NCI-H128 (cell line): Measurements from ENCODE around the gene EPO.

Experiments used
- DNase-seq: peaks from one replicate; lab custom pipeline; 2025; ENCODE audit not compliant: unreplicated experiment; lab: John Stamatoyannopoulos, UW

Gene EPO

DNA sequence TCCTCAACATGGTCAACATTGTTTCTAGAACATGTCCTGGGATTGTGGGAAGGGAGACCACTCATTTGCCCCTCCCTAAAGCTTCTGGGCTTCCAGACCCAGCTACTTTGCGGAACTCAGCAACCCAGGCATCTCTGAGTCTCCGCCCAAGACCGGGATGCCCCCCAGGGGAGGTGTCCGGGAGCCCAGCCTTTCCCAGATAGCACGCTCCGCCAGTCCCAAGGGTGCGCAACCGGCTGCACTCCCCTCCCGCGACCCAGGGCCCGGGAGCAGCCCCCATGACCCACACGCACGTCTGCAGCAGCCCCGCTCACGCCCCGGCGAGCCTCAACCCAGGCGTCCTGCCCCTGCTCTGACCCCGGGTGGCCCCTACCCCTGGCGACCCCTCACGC lies at the start of gene EPO:
EPO (plus strand) TSS at position 190 of the 392 bp plus-strand sequence. CDS start 513 bp downstream, outside the sequence.
- DNase-seq = no peak

- DNase-seq = no peak
These were observed 48.6 kb upstream of the EPO start for GRCh38 chr7:100671353-100672327.

GRCh38 chr7:100673302-100673941 lies 46.8 kb upstream of the EPO start, which contains the start of gene GNB2:
TSS of gene GNB2 (plus strand) at chr7:100673740. CDS start at chr7:100676266, 2,526 bp downstream.
- DNase-seq = peak; percentile 97

DNA sequence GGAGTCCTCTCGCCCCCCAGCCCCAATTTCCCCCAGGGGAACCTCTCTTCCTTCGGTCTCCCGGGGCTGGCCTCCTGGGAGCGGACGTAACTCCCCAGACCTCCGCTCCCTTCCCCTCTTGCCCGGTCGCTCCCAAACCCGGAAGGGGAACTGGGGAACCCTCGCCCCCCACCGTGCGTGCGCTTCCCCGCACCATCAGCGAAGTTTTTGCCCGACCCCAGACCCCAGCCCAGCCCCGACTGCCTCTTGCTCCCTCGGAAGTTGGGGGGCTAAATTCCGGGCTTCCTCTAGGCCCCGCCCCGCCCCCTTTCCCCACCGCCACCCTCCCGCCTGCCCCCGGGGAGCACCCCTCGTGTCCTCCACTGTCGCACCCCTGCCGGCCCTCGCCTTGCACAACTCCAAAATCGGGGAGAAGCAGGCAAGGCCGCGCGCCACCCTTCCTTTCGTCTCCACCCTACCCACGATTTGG lies 46.3 kb upstream of the EPO start:
- DNase-seq = no peak

DNA sequence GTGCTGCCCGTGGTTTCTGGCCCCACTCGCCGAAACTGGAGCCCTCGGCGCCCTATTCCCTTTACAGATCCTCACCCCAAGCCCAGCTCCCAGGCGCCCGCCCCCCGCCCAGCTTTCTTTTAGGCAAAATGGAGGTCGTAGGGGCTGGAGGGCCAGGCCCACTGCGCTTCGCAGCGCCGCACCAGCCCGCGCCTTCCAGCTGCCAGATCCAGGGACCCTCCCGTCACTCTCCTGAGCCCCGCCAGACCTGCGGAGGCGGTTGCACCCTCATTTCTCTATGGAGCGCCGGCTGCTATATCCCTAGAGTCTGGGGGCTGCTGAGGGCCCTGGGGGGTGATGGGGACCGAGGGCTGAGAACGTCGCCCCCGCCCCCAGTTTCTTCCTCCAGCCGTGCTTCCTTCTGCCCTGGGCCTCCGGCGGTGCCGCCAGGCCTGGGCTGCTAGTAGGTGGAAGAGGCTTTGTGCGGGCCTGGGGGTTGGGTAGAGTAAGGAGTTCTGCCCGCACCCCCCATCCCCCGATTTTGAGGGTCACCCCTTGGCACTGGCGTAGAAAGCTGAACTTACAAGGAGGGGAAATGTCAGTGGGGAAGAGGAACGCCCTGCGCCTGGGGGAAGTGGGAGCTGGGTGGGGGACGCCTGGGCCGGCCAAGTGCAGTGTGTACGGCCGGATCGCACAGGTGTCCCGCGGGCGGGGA lies 45.7 kb upstream of the EPO start:
- DNase-seq = no peak

DNA sequence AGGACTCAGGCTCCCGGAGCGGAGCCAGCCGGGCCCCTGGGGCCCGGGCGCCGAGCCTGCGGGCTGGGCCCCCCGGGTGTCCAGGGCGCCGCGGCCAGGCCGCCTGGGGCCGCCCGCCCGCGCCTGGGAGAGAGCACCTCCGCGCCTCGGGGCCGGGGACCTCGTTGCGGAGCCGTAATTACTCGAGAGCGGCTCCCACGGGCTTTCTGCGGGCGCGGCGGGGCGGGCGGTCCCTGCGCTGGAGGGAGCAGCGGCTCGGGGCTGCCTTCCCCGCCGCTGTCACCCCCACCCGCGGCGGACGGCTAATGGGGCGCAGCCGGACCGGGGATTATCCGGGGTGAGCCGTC lies 45.2 kb upstream of the EPO start:
- DNase-seq = no peak

GRCh38 chr7:100675581-100676350 lies 44.5 kb upstream of the EPO start:
- peak; percentile 60 for DNase-seq

- DNase-seq = no peak
These were observed 43.6 kb upstream of the EPO start for GRCh38 chr7:100676501-100677306.

DNA sequence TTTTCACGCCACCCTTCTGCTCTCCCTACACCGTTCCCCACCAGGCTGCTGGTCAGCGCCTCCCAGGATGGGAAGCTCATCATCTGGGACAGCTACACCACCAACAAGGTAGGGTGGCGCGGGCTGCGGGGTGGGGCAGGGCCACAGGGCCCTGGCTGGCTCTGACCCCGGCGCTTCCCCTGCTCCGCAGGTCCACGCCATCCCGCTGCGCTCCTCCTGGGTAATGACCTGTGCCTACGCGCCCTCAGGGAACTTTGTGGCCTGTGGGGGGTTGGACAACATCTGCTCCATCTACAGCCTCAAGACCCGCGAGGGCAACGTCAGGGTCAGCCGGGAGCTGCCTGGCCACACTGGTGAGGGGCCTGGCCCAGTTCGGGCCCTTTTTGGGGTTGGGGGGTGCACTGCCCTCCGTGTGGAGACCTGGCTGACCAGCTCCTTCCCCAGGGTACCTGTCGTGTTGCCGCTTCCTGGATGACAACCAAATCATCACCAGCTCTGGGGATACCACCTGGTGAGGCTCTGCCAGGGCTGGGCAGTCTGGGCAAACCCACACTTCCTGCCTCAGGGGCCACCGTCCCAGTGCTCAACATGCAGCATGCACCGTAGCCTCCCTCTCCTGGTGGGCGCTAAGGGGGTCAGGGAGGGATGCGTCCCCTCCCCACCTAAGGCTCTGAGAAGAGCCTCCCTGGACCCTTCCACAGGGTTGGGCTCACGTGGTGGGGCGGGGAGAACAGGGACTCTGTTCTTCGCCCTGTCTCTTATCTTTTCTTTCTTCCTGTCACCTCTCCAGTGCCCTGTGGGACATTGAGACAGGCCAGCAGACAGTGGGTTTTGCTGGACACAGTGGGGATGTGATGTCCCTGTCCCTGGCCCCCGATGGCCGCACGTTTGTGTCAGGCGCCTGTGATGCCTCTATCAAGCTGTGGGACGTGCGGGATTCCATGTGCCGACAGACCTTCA lies 42.7 kb upstream of the EPO start:
- no peak for DNase-seq

GRCh38 chr7:100678291-100678984 lies 41.8 kb upstream of the EPO start:
- no peak for DNase-seq

DNA sequence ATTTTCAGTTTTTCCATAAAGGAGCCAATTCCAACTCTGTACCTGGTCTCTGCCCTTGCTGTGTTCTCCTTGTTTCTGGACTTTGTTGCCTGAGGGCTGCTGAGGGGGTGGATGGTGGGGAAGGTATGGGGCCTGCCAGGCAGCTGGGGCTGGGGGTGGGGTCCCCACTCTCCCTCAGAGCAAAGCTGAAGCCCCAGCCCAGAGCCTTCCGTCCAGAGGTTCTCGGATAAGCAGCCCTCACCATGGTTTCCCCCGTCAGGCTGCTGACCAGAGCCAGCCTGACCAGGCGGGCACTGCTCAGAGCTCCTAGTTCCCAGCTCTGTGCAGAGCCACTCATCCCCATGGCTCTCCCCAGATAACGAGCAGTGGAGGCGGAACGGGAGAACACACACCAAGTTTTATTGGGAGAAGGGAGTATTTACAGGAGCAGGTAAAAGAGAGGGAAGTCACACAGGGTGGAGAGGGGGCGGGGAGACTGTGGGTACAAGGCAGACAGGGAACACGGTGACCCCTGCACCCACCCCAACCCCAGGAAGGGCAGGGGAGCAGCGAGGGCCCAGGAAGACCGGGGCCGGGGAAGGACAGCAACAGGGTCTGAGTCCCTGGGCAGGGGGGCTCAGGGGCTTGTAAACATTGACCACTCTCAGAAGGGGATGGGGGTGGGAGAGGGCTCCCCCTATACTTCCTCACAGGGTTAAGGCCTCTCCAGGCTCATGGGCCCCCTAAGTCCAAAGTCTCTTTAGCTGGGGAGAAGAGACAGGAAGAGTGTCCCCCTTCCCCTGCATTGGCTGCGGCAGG lies 40.9 kb upstream of the EPO start:
- no peak for DNase-seq

GRCh38 chr7:100679927-100680575 lies 40.2 kb upstream of the EPO start:
- DNase-seq = no peak

DNA sequence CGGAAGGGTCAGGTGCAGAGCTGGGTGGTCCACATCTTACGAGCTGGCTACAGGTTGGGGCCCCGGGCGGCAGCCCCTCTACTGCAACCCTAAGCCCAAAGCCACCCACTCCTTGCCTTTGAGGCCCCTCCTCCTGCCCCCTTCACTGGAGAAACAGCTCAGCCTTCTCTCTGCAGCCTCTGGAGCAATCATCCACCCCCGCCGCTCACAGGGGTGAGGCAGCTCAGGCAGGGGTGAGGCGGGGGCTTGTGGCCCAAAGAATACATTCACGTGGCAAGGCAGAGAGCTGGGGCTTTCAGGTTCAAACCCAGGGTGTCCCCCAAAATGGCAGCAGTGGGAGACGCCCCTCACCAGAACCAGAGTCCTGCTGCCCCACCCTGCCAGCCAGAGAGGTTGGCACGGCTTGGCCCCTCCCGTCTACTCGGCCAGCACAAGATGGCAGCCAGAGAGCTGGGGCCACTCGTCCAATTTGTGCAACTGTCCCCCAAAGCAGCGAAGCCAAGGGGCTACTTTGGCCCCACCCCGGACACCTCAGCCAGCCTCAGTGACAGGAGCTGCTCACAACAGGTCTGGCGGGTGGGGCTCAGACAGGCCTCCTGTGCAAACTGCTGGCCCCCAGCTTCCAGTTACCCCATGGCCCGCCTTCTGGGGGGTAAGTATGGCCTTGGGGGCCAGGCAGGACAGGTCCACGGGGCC lies 39.5 kb upstream of the EPO start:
- no peak for DNase-seq

- DNase-seq = no peak
These were observed 38.6 kb upstream of the EPO start for GRCh38 chr7:100681491-100682227.

- no peak for DNase-seq
These were observed 38.0 kb upstream of the EPO start for GRCh38 chr7:100682228-100682741.
